HL-60 (cell line): ENCODE measurements around the gene EMP1.

Source experiments
- CTCF ChIP-seq: IDR thresholded peaks from one replicate; pipeline ENCODE4 v1.5.1; 2011; ENCODE audit warnings: low read length, control low read depth, inconsistent platforms; ENCODE audit not compliant: insufficient read depth
- GABPA ChIP-seq: IDR thresholded peaks from 2 replicates; pipeline ENCODE4 v1.6.1; 2012; ENCODE audit warnings: low read depth
- POLR2AphosphoS5 ChIP-seq: IDR thresholded peaks from 2 replicates; pipeline ENCODE4 v1.6.1; 2012; ENCODE audit warnings: low read depth

- TF ChIP-seq CTCF (no peak), POLR2AphosphoS5 (no peak), GABPA (no peak)
These were observed 21.0 kb upstream of the EMP1 start for GRCh38 chr12:13175499-13175898.
